8988T (cell line): Measurements from ENCODE around the gene TCEAL9.
"Not testable (repeated sequence)": the region's sequence is repeated elsewhere in the genome, so short reads cannot be mapped to it uniquely, and the experiment has no call there.

Experiments used
- DNase-seq: peaks from one replicate; pipeline ENCODE4 v3.0.0; 2011

Gene TCEAL9

DNA sequence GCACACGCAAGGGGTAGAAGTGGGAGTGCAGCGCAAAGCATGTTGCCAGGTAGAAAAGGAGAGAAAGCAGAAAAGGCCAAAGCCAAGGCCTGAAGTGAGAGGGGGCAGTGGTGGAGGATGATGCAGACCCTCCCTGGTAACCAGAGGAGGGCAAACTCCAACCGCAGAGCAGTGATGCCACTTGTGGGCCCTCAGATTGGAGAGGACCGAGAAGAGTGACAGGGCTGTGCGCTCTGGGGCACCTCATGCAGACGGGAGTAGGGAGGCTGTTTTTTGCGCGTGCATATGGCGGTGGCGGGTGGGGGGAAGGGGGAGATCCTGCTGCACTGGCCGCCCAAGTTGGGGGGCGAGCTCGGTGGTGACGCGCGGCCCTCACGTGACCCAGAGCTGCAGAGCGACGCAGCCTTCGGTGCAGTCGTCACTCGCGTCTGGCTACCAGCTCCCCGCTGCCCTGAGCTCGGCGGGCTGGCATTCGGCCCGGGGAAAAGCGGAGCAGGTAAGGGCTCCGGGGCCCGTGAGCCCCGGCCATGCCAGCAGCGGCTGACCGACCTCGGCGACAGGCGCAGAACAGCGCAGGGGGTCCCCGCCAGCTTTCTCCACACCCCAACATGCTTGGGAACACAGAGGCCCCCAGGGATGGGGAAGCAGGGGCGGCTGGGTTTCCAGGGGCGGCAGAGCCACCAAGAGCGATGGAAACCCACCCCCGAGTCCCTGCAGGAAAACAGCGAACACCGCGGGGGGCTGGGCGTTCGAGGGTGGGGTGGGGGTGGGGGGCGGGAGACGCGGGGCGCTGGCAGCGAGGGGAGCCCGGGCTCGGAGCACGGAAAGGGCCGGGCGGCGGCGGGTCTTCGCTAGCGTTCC lies 20.0 kb downstream of the TCEAL9 start, which contains the start of gene BEX3:
Gene BEX3, plus strand, starts transcription at position 421 of the 861 bp plus-strand sequence. CDS start 984 bp downstream, outside the sequence.
- peak; percentile 27 for DNase-seq

GRCh38 chrX:103376979-103377324 lies 20.6 kb downstream of the TCEAL9 start:
- no peak for DNase-seq

- DNase-seq = no peak
Measured at GRCh38 chrX:103378990-103379389, 22.7 kb downstream of the TCEAL9 start.

DNA sequence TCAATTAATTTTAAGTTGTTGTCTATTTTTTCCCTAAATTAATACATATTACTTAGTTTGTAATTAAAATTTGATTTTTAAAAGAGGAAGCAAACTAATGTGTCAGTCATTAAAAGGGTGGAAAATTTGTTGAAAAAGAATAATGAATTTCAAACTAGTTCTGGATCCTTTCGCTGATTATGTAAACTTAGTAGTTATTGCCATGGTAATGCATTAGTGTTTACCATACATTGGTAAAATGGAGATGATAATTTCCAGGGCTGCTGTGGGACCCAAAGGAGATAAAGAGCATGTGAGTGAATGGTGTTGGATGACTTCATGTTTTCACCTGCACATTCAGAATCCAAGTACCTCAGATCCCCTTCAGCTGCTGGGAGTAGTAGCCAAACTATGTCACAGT lies 26.6 kb downstream of the TCEAL9 start:
- DNase-seq = no peak

DNA sequence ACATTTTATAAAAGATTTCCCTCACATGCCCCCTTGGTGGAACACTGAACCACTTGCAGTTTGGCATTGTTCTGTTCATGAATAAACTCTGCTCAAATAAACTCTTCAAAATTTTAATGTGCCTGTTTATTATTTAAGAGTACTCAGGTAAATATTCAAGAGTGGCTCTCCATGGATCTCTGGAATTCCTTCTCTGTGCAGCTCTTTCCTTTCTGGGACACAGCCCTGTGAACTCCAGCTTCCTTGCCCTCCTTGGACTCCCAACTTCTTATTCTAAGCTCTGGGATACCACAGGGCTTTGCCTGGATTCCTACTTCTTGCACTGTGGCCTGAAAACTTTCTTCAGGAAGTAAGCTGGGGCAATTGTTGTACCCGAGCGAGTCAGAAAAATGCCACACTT lies 28.4 kb downstream of the TCEAL9 start:
- no peak for DNase-seq

GRCh38 chrX:103385283-103385830 lies 29.1 kb downstream of the TCEAL9 start:
- not testable (repeated sequence) for DNase-seq

- DNase-seq = no peak
Measured at GRCh38 chrX:103386332-103386731, 30.0 kb downstream of the TCEAL9 start.

GRCh38 chrX:103393487-103393886 lies 37.2 kb downstream of the TCEAL9 start:
- no peak for DNase-seq

GRCh38 chrX:103396186-103396585 lies 39.9 kb downstream of the TCEAL9 start:
- no peak for DNase-seq

- DNase-seq = no peak
Measured at GRCh38 chrX:103396660-103397059, 40.4 kb downstream of the TCEAL9 start.

- DNase-seq = no peak
Measured at GRCh38 chrX:103397707-103398106, 41.4 kb downstream of the TCEAL9 start.

DNA sequence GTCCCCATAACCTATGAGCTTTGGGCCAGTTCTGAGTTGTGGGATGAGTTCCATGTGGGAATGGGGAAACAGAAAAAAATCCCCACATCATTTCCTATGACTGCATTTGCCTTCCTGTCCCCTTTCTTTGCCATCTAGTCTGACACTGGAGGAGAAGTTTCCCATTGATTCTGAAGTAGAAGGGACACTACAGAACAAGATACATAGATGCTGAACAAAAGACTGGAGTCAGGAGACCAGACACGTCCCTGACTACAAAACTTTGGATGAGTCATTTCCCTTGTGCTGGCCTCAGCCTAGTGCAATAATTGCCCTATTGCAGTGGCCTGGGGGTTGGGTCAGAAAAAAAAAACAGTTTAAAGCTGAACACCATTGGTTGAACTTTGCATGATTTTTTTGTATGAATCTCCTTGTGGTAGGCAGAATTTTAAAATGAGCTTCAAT lies 42.1 kb downstream of the TCEAL9 start:
- no peak for DNase-seq

- DNase-seq = no peak
Measured at GRCh38 chrX:103399744-103400143, 43.4 kb downstream of the TCEAL9 start.

- no peak for DNase-seq
Measured at GRCh38 chrX:103400931-103401330, 44.6 kb downstream of the TCEAL9 start.

DNA sequence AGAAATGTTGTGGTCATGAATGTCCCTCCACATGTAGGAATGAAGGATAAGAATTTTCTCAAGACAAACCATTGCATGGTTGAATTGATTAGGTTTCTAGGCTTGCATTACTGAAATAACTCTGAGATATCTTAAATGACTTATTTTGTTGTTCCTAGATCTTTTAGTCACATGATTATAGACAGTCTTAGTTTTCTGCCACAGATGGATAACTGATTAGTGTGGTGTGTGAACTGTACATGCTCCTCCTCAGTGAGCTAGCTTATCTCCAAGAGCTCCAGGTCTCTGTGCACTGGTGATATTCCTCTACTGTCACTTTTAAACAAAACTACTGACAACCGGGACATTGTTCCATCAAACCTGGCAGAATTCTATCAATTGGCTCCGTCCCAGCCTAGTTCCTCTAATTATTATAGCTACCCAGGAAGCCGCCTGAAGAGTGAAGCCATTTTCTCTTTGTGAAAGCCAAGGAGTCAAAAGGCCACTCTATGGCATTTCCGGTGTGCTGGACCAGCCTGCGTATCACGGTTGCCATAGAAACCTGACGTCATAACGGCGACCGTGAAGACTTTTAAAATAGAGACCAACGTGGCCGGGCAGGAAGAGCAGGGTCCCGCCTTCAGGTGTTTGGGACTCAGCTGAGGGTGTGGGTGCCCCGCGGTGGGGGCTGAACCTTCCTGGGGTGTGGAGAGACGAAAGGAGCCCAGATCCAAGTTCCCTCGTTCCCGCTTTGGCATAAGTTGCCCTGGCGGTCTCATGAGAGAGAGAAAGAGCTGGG lies 48.1 kb downstream of the TCEAL9 start:
- DNase-seq = no peak

DNA sequence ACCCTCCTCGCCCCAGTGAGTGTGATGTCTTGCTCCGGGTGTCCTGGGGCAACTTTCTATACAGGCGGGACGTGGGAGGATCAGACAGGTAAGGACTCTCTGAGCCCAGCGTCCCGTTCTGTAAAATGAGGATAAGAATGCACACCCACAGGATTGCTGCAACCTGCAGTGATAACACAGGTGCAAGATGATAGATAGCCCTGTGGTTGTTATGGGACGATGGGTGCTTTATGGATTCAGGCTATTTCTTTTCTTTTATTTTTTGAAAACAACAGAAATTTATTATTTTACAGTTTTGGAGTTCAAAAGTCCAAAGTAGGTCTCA lies 48.7 kb downstream of the TCEAL9 start:
- no peak for DNase-seq

DNA sequence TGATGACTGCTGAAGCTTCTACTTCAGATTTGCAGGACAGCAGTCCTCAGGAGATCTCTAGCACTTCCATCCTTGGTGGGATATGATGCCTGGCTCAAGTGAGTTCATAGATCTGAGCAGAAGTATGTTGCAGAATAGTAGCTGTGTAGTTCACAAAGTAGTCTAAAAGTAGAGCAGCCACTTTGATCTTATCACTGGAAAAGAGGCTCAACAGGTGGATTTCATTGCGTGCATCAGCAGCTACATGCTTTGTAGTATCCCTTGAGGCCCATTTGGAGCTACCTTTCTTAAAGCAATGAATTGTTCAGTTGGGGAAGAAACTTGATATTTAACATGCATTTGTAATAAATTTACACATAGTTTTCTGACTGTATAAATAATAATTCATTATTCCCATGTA lies 50.0 kb downstream of the TCEAL9 start:
- DNase-seq = no peak

DNA sequence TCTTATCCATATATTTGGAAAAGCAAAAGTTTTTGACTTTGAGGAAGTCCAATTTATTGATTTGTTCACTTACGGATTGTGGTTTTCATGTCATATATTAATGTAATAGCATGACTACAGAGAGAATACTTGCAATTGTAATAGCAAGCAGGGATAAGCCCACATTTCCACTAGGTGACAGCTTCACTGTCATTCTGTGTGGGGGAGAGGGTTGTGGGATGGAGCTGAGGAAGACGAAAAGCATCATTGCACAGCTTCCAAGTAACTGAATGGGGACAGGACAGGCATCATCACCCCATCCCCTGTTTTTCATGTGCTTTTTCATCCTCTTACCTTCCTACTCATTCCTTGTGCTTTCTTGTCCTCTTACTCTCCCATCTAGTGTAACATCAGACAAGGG lies 51.5 kb downstream of the TCEAL9 start:
- no peak for DNase-seq
